ENCODE measurements around the gene PKD1L1. TPM values are rescaled to one million over a fixed set of nuclear protein-coding genes. Genes with fewer than 3 reads are reported as not detected.

Gene PKD1L1
- total and polyA plus RNA-seq, 12 donors, result 0.11 to 1.0 (median 0.17) TPM; not detected in 1

- WGBS, 4 donors, result 57 to 77% (median 69%) methylated on average over 5 of the region's 5 CpGs
- no peaks in the 10 kb centered on the region for H3K9me3 ChIP-seq (replicated peaks in 1 of 3)
- H3K27me3 ChIP-seq, result no peaks in the 10 kb centered on the region
- H3K36me3 ChIP-seq (replicated peaks in 1 of 2), result no peaks in the 10 kb centered on the region
- TF ChIP-seq POLR2A (IDR thresholded peaks at IDR 0.05) (no peak), CTCF (IDR thresholded peaks at IDR 0.05) (no peak)
- intact Hi-C loops (cut with DNase I), result no loop called here
- no peaks in the 10 kb centered on the region for H3K4me1 ChIP-seq (replicated peaks in 1 of 2)
- DNase-seq, result no peak
- no peak overlapping the region for H3K27ac ChIP-seq
- H3K4me3 ChIP-seq, result no peak overlapping the region
These were observed 176.8 kb downstream of the PKD1L1 start for GRCh38 chr7:47771336-47771989.

DNA sequence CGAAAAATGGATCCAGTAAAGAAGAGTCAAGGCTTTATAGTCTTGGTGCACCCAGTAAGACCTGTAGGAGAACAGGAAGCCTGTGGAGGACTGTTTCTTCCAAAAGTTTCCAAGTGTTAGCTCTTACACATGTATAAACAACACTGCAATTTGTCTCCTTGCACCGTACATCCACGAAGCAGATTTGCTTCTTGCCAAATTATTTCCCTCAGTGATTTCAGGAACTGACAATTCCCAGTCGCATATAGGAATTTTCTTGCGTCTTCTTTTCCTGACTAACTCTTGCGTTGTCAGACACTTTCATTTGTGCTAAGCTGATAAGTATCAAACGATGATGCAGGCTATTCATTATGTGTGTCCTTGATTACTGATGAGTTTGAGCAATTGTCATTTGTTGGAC is 182.1 kb downstream of the PKD1L1 start:
- Histone ChIP-seq H3K27me3 (no peaks in the 10 kb centered on the region), H3K9me3 (replicated peaks in 1 of 3) (no peaks in the 10 kb centered on the region), H3K4me1 (replicated peaks in 1 of 2) (peaks cover 0 to 17% of the 10 kb centered on the region in 2 donors), H3K36me3 (replicated peaks in 1 of 2) (no peaks in the 10 kb centered on the region), H3K27ac (no peak overlapping the region), H3K4me3 (no peak overlapping the region)
- intact Hi-C loops (cut with DNase I), result no loop called here
- TF ChIP-seq CTCF (IDR thresholded peaks at IDR 0.05) (no peak), POLR2A (IDR thresholded peaks at IDR 0.05) (no peak)
- no peak for DNase-seq
- WGBS, 4 donors, result 61 to 75% (median 69%) methylated on average over 7 of the region's 7 CpGs

GRCh38 chr7:47765373-47765979 is 182.8 kb downstream of the PKD1L1 start:
- Histone ChIP-seq H3K36me3 (replicated peaks in 1 of 2) (no peaks in the 10 kb centered on the region), H3K27me3 (no peaks in the 10 kb centered on the region), H3K4me1 (replicated peaks in 1 of 2) (peaks cover 0 to 17% of the 10 kb centered on the region in 2 donors), H3K27ac (no peak overlapping the region), H3K4me3 (no peak overlapping the region), H3K9me3 (replicated peaks in 1 of 3) (no peaks in the 10 kb centered on the region)
- WGBS, 4 donors, result 80 to 90% (median 82%) methylated on average over 2 of the region's 2 CpGs
- TF ChIP-seq CTCF (IDR thresholded peaks at IDR 0.05) (no peak), POLR2A (IDR thresholded peaks at IDR 0.05) (no peak)
- no peak for DNase-seq
- intact Hi-C loops (cut with DNase I), result no loop called here

DNA sequence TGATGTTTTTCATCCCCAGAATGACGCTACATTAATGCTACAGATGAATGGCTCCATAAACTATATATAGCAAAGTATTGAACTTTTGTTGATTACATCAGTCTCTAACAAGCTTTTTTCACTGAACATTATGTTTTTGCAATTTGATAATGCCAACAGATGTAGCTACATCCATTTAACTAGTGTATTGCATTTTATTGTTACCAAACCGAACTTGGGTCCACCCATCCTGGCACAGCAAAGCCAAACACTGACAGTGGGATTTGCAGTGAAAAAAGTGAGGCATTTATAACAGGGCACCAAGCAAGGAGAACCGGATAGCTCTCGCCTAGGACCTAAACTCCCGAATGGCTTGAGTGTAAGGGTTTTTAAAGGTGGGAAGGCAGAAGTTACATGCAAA is 183.5 kb downstream of the PKD1L1 start:
- TF ChIP-seq POLR2A (IDR thresholded peaks at IDR 0.05) (no peak), CTCF (IDR thresholded peaks at IDR 0.05) (no peak)
- H3K4me1 ChIP-seq (replicated peaks in 1 of 2), result peaks cover 0 to 17% of the 10 kb centered on the region in 2 donors
- H3K27ac ChIP-seq, result no peak overlapping the region
- intact Hi-C loops (cut with DNase I), result no loop called here
- H3K4me3 ChIP-seq, result no peak overlapping the region
- WGBS, 4 donors, result 89 to 93% (median 92%) methylated on average over 5 of the region's 5 CpGs
- no peaks in the 10 kb centered on the region for H3K36me3 ChIP-seq (replicated peaks in 1 of 2)
- DNase-seq, result no peak
- no peaks in the 10 kb centered on the region for H3K27me3 ChIP-seq
- no peaks in the 10 kb centered on the region for H3K9me3 ChIP-seq (replicated peaks in 1 of 3)

Measured in adrenal gland (tissue), 12 donors.